HAP-1 (cell line): Measurements from ENCODE around the gene PLPP7.

Source experiments
- DNase-seq, 2 experiments: peaks; one replicate each; pipeline ENCODE4 v3.0.0-alpha.2; 2016 to 2020; ENCODE audit warnings: low spot score in 2 of 2
- H3K27me3 ChIP-seq: fragments of 250-450 bp; sonication (Bioruptor Pico); 2 replicates; pipeline ENCODE4 v1.5.1; 2020; ENCODE audit warnings: low read depth, mild to moderate bottlenecking, moderate library complexity
- H3K36me3 ChIP-seq: fragments of 250-450 bp; sonication (Bioruptor Pico); replicated peaks from 2 replicates; pipeline ENCODE4 v1.5.1; 2020; ENCODE audit warnings: mild to moderate bottlenecking
- H3K4me1 ChIP-seq: fragments of 250-450 bp; sonication (Bioruptor Pico); 2 replicates; pipeline ENCODE4 v1.5.1; 2020; ENCODE audit warnings: mild to moderate bottlenecking
- H3K4me3 ChIP-seq: fragments of 250-450 bp; sonication (Bioruptor Pico); 2 replicates; pipeline ENCODE4 v1.5.1; 2020; ENCODE audit warnings: mild to moderate bottlenecking, moderate library complexity
- H3K9me3 ChIP-seq: fragments of 250-450 bp; sonication (Bioruptor Pico); 2 replicates; pipeline ENCODE4 v1.5.1; 2020; ENCODE audit warnings: mild to moderate bottlenecking, moderate library complexity
- in situ Hi-C: fragments of 300-500 bp; cut with MboI; formaldehyde crosslinking; loops from 3 replicates; pipeline ENCODE4 v1.14.3; 2020; ENCODE audit warnings: low sequenced_read_pairs, inconsistent platforms, mixed read lengths

PLPP7 gene

GRCh38 chr9:131281119-131281965 is 8.2 kb upstream of the PLPP7 start:
- no peak overlapping the region for H3K4me3 ChIP-seq
- H3K9me3 ChIP-seq: no peaks in the 10 kb centered on the region
- H3K4me1 ChIP-seq: no peaks in the 10 kb centered on the region
- in situ Hi-C loops: no loop called here
- peaks cover 7% of the 10 kb centered on the region; the same call in 1 of the 2 replicates for H3K27me3 ChIP-seq
- DNase-seq: no peak
- no peaks in the 10 kb centered on the region for H3K36me3 ChIP-seq

- H3K27me3 ChIP-seq: peaks cover 7% of the 10 kb centered on the region; the same call in 1 of the 2 replicates
- in situ Hi-C loops: no loop called here
- no peaks in the 10 kb centered on the region for H3K9me3 ChIP-seq
- H3K4me3 ChIP-seq: no peak overlapping the region
- H3K4me1 ChIP-seq: no peaks in the 10 kb centered on the region
- no peaks in the 10 kb centered on the region for H3K36me3 ChIP-seq
- no peak for DNase-seq
These were observed 7.3 kb upstream of the PLPP7 start for GRCh38 chr9:131282175-131282574.

- in situ Hi-C loops: no loop called here
- no peaks in the 10 kb centered on the region for H3K9me3 ChIP-seq
- peaks cover 7% of the 10 kb centered on the region; the same call in 1 of the 2 replicates for H3K27me3 ChIP-seq
- H3K4me3 ChIP-seq: peak overlapping the region; percentile 11
- peak; percentile 36 to 60 for DNase-seq
- no peaks in the 10 kb centered on the region for H3K36me3 ChIP-seq
- no peaks in the 10 kb centered on the region for H3K4me1 ChIP-seq
These were observed 6.7 kb upstream of the PLPP7 start for GRCh38 chr9:131282688-131283422.

- H3K36me3 ChIP-seq: no peaks in the 10 kb centered on the region
- peaks cover 7% of the 10 kb centered on the region; the same call in 1 of the 2 replicates for H3K27me3 ChIP-seq
- in situ Hi-C loops: no loop called here
- no peaks in the 10 kb centered on the region for H3K9me3 ChIP-seq
- H3K4me3 ChIP-seq: no peak overlapping the region
- no peak for DNase-seq
- no peaks in the 10 kb centered on the region for H3K4me1 ChIP-seq
These were observed 4.7 kb upstream of the PLPP7 start for GRCh38 chr9:131284856-131285255.

GRCh38 chr9:131287359-131287758 is 2.2 kb upstream of the PLPP7 start:
- peaks cover 6% of the 10 kb centered on the region; the same call in 1 of the 2 replicates for H3K27me3 ChIP-seq
- no peak overlapping the region for H3K4me3 ChIP-seq
- DNase-seq: no peak
- no peaks in the 10 kb centered on the region for H3K9me3 ChIP-seq
- H3K36me3 ChIP-seq: no peaks in the 10 kb centered on the region
- in situ Hi-C loops: no loop called here
- H3K4me1 ChIP-seq: no peaks in the 10 kb centered on the region

- Histone ChIP-seq H3K4me3 (no peak overlapping the region), H3K27me3 (peaks cover 1% of the 10 kb centered on the region; the same call in 1 of the 2 replicates), H3K4me1 (no peaks in the 10 kb centered on the region), H3K9me3 (no peaks in the 10 kb centered on the region), H3K36me3 (no peaks in the 10 kb centered on the region)
- in situ Hi-C loops: no loop called here
- DNase-seq: no peak
These were observed 1.3 kb upstream of the PLPP7 start for GRCh38 chr9:131288217-131288616.

GRCh38 chr9:131290036-131290766 is 678 bp downstream of the PLPP7 start:
- no peak for DNase-seq
- Histone ChIP-seq H3K4me1 (no peaks in the 10 kb centered on the region), H3K9me3 (no peaks in the 10 kb centered on the region), H3K36me3 (no peaks in the 10 kb centered on the region), H3K27me3 (no peaks in the 10 kb centered on the region), H3K4me3 (no peak overlapping the region)
- in situ Hi-C loops: no loop called here

GRCh38 chr9:131290767-131291370 is 1.3 kb downstream of the PLPP7 start:
- no peak overlapping the region for H3K4me3 ChIP-seq
- no peaks in the 10 kb centered on the region for H3K27me3 ChIP-seq
- in situ Hi-C loops: no loop called here
- no peaks in the 10 kb centered on the region for H3K9me3 ChIP-seq
- no peaks in the 10 kb centered on the region for H3K4me1 ChIP-seq
- DNase-seq: no peak
- no peaks in the 10 kb centered on the region for H3K36me3 ChIP-seq

GRCh38 chr9:131291795-131292315 is 2.3 kb downstream of the PLPP7 start:
- H3K9me3 ChIP-seq: no peaks in the 10 kb centered on the region
- no peaks in the 10 kb centered on the region for H3K27me3 ChIP-seq
- in situ Hi-C loops: no loop called here
- H3K4me3 ChIP-seq: no peak overlapping the region
- no peaks in the 10 kb centered on the region for H3K4me1 ChIP-seq
- DNase-seq: no peak
- H3K36me3 ChIP-seq: no peaks in the 10 kb centered on the region

- H3K4me3 ChIP-seq: no peak overlapping the region
- in situ Hi-C loops: no loop called here
- no peak for DNase-seq
- H3K36me3 ChIP-seq: no peaks in the 10 kb centered on the region
- H3K9me3 ChIP-seq: no peaks in the 10 kb centered on the region
- no peaks in the 10 kb centered on the region for H3K27me3 ChIP-seq
- H3K4me1 ChIP-seq: no peaks in the 10 kb centered on the region
These were observed 3.4 kb downstream of the PLPP7 start for GRCh38 chr9:131292937-131293336.

GRCh38 chr9:131296460-131296859 is 6.9 kb downstream of the PLPP7 start:
- in situ Hi-C loops: no loop called here
- no peaks in the 10 kb centered on the region for H3K9me3 ChIP-seq
- no peaks in the 10 kb centered on the region for H3K36me3 ChIP-seq
- H3K27me3 ChIP-seq: no peaks in the 10 kb centered on the region
- no peak overlapping the region for H3K4me3 ChIP-seq
- H3K4me1 ChIP-seq: no peaks in the 10 kb centered on the region
- no peak for DNase-seq

- no peaks in the 10 kb centered on the region for H3K27me3 ChIP-seq
- in situ Hi-C loops: no loop called here
- no peaks in the 10 kb centered on the region for H3K36me3 ChIP-seq
- H3K4me3 ChIP-seq: no peak overlapping the region
- H3K4me1 ChIP-seq: no peaks in the 10 kb centered on the region
- no peaks in the 10 kb centered on the region for H3K9me3 ChIP-seq
- no peak for DNase-seq
These were observed 7.5 kb downstream of the PLPP7 start for GRCh38 chr9:131296906-131297500.

- H3K27me3 ChIP-seq: no peaks in the 10 kb centered on the region
- H3K4me1 ChIP-seq: no peaks in the 10 kb centered on the region
- no peak overlapping the region for H3K4me3 ChIP-seq
- no peak for DNase-seq
- H3K9me3 ChIP-seq: no peaks in the 10 kb centered on the region
- H3K36me3 ChIP-seq: no peaks in the 10 kb centered on the region
- in situ Hi-C loops: no loop called here
These were observed 8.4 kb downstream of the PLPP7 start for GRCh38 chr9:131297903-131298302.
